Central memory CD4-positive, alpha-beta T cell (primary cell): ENCODE results near the gene TYROBP.
"Not testable (repeated sequence)": the region's sequence is repeated elsewhere in the genome, so short reads cannot be mapped to it uniquely, and the experiment has no call there.

Source experiments
- DNase-seq: peaks from one replicate; pipeline ENCODE4 v3.0.0; 2022
- total RNA-seq, 3 experiments: gene quantifications; one replicate each; lab custom pipeline; 2026; lab: John Stamatoyannopoulos, UW

Gene TYROBP
- total RNA-seq: 0 reads per million in 3 experiments

DNA sequence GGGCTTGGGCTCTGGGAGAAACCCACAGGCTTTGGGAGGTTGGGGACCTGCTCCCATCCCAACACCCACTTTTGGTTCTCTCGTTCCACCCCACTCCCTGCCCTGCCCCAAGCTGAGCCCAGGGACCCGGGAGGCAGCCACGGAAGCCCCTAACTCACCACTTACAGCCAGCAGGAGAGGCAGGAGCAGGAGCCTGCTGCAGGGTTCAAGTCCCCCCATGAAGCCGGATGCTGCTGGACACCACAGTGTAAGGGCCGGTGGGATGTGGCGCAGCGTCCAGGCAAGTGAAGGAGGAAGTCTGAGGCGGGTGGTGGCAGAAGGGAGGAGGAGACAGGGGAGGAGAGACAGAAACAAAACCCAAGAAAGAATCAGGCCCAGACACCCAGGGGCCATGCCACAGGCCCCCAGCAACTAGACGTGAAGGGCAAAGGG, at the start of gene TYROBP:
Gene TYROBP, minus strand, starts transcription at position 286 of the 432 bp plus-strand sequence. Its CDS starts 67 bp downstream, at position 219.
- no peak for DNase-seq

- DNase-seq: not testable (repeated sequence)
Measured at GRCh38 chr19:35957411-35957810, 49.3 kb upstream of the TYROBP start.

DNA sequence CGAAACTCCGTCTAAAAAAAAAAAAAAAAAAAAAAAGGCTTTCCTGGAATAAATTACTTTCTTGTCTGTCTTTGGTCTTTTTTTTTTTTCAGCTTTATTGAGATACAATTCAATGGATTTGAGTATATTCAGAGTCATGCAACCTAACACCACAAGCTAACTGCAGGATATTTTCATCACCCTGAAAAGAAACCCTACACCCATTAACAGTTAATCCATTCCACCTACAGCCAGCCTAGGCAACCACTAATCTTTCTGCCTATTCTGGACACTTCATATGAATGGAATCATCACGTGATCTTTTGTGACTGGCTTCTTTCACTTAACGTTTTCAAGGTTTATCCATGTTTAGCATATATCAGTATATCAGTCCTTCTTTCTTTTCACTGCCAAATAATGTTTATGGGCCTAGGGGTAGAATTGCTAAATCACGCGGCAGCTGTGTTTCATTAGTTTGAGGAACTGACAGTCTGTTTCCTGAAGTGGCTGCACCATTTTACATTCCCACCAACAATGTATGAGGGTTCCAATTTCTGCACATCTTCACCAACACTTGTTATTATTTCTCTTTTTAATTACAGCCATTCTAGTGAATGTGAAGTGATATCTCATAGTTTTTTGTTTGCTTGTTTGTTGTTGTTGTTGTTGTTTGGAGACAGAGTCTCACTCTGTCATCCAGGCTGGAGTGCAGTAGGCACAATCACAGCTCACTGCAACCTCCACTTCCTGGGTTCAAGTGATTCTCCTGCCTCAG, 48.0 kb upstream of the TYROBP start:
- no peak for DNase-seq

- no peak for DNase-seq
Measured at GRCh38 chr19:35949131-35949530, 41.0 kb upstream of the TYROBP start.

DNA sequence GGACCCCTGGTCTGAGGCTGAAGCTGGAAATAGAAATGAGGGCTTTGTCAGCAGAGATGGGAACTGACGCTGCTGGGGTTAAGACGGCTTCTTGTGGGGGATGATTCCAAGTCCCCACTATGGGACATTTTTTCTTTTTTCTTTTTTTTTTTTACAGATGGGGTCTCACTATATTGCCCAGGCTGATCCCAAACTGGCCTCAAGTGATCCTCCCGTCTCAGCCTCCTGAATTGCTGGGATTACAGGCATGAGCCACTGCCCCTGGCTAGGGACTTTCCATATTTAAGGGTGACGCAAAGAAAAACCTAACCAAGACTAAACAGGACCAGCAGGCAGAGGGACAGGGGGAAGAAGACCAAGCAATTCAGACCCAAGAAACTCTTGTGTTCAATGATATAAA, 38.1 kb upstream of the TYROBP start:
- DNase-seq: no peak

DNA sequence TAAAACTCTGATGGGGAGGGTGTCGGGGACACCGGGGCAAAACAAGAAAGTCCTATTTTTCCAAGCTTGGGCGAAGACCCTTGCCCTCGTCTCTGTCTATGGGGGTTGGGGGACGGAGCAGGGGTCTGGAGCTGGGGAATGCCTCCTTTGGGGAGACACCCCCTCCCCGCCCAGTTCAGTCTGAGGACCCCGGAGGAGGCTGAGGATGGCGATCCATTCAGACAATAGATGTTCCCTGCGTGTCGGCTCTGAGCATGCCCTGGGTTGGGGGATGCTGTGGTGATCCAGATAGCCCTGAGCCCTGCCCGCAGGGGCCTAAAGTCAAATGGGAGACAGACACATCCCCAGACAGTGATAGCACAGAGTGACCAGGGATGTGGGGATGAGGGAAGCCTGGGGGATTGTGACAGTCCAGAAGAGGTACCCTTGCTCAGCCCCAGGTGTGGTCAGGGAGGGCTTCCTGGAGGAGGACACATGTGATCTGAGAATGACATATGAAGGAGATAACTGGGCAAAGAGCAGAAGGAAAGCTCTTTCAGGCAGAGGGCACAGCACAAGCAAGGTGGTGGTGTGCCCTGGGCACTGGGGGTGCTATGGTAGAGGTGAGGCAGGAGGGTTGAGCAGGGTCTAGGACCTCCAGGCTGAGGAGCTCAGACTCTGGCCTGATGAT, 37.2 kb upstream of the TYROBP start:
- DNase-seq: no peak

GRCh38 chr19:35944556-35944955, 36.5 kb upstream of the TYROBP start:
- DNase-seq: no peak

- DNase-seq: no peak
Measured at GRCh38 chr19:35943321-35944301, 35.5 kb upstream of the TYROBP start.

DNA sequence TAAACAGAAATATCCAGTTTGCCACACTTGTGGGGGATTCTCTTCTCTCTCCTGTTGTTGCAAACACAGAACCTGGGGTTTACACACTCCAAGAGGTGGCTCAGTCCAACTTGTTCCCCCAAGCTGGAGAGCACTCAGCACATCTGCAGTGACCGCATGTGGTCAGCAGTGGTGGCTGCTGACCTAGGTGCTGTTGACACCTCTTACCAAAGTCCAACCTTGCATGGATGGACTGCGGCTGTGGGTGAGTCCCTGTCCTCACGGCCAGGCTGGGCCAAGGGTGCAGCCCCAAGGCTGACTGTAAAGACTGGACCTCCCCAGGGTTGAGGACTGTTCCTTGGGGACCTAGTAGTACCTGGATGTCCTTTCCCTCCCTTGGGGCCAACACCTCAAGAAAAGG, 34.1 kb upstream of the TYROBP start:
- DNase-seq: no peak

DNA sequence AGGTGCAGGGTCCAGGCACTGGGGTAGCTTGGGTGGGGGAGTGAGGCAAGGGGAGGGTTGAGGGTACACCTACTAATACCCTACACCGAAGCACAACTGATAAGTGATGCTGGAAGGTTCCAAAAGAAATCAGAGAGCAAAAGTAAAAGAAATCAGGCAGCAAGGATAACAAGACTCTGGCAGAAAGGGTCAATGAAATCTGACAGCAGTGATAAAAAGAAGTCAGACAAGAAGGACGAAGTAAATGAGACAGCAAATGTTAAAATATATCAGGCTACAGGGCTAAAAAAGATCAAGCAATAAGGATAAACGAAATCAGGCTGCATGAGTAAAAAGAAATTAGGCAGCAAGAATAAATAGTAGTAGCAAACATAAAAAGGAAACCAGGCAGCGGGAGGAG, 32.7 kb upstream of the TYROBP start:
- no peak for DNase-seq

DNA sequence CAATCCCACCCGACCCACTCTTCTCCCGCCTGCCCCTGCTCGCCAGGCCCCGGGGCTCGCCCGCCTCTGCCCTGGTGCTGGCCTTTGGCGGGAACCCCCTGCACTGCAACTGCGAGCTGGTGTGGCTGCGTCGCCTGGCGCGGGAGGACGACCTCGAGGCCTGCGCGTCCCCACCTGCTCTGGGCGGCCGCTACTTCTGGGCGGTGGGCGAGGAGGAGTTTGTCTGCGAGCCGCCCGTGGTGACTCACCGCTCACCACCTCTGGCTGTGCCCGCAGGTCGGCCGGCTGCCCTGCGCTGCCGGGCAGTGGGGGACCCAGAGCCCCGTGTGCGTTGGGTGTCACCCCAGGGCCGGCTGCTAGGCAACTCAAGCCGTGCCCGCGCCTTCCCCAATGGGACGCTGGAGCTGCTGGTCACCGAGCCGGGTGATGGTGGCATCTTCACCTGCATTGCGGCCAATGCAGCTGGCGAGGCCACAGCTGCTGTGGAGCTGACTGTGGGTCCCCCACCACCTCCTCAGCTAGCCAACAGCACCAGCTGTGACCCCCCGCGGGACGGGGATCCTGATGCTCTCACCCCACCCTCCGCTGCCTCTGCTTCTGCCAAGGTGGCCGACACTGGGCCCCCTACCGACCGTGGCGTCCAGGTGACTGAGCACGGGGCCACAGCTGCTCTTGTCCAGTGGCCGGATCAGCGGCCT, 32.1 kb upstream of the TYROBP start:
- no peak for DNase-seq

- no peak for DNase-seq
Measured at GRCh38 chr19:35939307-35940077, 31.4 kb upstream of the TYROBP start.

DNA sequence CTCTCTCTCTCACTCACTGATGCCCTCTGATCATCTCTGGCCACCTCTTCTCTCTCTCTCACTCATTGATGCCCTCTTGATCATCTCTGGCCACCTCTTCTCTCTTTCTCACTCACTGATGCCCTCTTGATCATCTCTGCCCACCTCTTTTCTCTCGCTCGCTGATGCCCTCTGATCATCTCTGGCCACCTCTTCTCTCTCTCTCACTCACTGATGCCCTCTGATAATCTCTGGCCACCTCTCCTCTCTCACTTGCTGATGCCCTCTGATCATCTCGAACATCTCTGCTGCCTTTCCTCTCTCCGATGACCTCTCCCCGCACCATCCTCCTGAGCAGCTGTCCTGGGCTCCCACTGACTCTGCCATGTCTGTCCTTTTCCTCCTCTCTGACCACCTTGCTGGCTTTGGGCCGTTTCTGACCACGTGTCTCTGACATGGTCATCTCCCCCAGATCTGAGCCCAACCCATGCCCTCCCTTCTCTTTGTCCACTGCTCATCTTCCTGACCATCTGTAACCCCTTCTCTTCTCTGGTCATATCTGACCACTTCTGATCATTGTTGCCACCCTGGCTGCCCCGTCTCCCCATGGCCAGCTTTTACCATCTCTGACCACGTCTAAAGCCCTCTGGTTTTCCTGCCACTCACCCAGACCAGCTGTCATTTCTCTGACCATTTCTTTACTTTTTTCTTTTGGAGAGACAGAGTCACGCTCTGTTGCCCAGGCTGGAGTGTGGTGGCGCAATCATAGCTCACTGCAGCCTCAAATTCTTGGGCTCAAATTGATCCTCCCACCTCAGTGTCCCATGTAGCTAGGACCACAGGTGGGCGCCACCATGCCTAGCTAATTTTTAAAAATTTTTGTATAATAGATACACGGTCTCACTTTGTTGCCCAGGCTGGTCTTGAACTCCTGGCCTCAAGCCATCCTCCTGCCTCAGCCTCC, 30.5 kb upstream of the TYROBP start:
- no peak for DNase-seq

GRCh38 chr19:35937345-35938281, 29.5 kb upstream of the TYROBP start:
- no peak for DNase-seq

DNA sequence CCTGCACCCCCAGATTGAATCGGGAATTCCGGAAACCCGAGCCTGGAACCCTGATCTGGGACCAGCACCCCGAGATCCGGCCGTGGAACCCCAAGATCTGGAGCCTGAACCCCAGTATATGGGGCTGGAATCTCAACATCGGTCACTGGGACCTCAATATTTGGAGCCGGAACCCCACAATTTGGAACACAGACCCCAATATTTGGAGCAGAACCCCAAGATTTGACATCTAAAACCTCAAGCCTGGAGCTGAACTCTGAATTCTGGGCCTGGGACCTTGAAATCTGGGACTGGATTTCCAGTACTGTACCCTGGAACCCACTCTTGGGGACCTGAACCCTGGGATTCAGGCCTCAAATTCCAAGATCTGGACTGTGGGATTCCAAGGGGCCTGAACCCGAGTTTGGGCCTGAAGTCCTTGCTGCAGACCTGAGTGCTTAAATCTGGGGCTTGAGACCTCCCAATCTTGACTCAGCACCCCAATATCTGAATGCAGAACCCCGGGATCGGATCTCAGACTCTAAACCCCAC, 28.7 kb upstream of the TYROBP start:
- DNase-seq: no peak

- peak; percentile 27 for DNase-seq
Measured at GRCh38 chr19:35935911-35936737, 28.0 kb upstream of the TYROBP start, which contains the start of gene LRFN3. Gene LRFN3, plus strand, starts transcription at chr19:35936374. Its CDS starts 3,052 bp downstream, at chr19:35939426.

DNA sequence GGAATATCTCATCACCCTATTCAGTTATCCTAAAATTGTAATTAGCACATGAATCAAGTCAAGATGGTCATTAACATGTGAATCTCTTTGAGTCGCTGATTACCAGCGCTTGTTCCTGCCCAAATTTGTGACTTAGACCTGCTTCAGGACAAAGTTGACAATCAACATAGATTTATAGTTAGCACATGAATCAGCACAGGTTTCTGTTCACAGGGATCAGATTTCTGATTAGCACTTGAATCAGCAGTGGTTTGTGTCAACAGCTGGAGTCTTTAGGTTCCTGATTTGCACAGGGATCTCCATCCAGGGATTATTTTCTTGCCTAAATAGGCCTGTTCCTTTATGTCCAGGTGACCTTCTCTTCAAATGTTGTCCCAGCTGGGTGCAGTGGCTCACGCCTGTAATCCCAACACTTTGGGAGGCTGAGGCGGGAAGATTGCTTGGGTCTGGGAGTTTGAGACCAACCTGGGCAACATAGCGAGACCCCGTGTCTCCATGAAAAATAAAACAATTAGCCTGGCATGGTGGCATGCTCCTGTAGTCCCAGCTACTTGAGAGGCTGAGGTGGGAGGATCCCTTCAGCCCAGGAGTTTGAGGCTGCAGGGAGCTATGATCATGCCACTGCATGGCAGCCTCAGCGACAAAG, 24.3 kb upstream of the TYROBP start:
- no peak for DNase-seq

GRCh38 chr19:35931874-35932202, 23.7 kb upstream of the TYROBP start:
- no peak for DNase-seq
